Urothelium cell line (cell line): ENCODE results near the gene SCYL2.
"Not testable (repeated sequence)": the region's sequence is repeated elsewhere in the genome, so short reads cannot be mapped to it uniquely, and the experiment has no call there.

ENCODE experiments used
- DNase-seq: peaks from one replicate; pipeline ENCODE4 v3.0.0; 2011; ENCODE audit warnings: low spot score, mixed read lengths
- FAIRE-seq: peaks from 2 replicates; lab custom pipeline; 2011; peaks lifted over from hg19 to GRCh38; lab: Jason Lieb, UNC

Gene SCYL2

GRCh38 chr12:100258127-100258526, 8.8 kb upstream of the SCYL2 start:
- DNase-seq (no peak), FAIRE-seq (no peak)

DNA sequence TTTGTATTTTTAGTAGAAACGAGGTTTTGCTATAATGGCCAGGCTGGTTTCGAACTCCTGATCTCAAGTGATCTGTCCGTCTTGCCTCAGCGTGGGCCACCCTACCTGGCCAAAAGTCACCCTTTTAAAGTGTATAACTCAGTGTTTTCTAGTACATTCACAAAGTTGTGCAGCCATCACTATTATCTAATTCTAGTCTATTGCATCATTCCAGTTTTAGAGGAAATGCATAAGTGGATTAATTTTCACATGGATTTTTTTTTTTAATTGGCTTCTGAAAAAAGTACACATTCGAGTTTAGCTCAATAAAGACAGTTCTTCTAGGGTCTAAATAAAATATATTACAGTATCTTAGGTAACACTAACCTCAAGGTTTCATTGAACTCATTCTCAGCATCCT, 3.8 kb upstream of the SCYL2 start:
- no peak for FAIRE-seq

DNA sequence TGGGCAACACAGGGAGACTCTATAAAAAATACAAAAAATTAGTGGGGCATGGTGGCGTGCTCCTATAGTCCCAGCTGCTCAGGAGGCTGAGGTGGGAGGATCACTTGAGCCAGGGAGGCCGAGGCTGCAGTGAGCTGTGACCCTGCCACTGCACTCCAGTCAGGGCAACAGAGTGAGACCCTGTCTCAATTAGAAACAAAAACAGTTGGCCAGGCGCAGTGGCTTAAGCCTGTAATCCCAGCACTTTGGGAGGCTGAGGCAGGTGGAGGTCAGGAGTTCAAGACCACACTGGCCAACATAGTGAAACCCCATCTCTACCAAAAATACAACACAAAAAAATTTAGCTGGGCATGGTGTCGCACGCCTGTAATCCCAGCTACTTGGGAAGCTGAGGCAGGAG, 1.9 kb upstream of the SCYL2 start:
- not testable (repeated sequence) for FAIRE-seq, DNase-seq

More for the DNA sequence above, 3.8 kb upstream of the SCYL2 start:
- DNase-seq, result no peak

GRCh38 chr12:100265732-100266584, 1.0 kb upstream of the SCYL2 start:
- no peak for DNase-seq

DNA sequence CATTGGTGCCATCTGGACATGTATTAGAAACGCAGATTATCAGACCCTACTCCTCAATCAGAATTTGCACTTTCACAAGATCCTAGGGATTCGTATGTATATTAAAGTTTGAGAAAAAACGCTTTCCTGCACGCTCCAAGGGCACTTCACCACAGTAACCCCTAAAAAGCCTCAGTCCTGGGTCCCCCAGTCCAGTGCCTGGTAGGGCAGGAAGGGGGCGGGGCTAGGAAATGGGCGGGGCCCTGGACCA, 467 bp upstream of the SCYL2 start:
- FAIRE-seq (no peak), DNase-seq (no peak)

More at GRCh38 chr12:100265732-100266584, 1.0 kb upstream of the SCYL2 start:
- no peak for FAIRE-seq

GRCh38 chr12:100267603-100268281, 765 bp downstream of the SCYL2 start:
- DNase-seq (peak; percentile 4), FAIRE-seq (no peak)

- FAIRE-seq, result no peak
- no peak for DNase-seq
Observed at GRCh38 chr12:100268835-100269564, 2.0 kb downstream of the SCYL2 start.

GRCh38 chr12:100273782-100274181, 6.8 kb downstream of the SCYL2 start:
- DNase-seq, result no peak
- no peak for FAIRE-seq

- no peak for FAIRE-seq
- DNase-seq, result no peak
Observed at GRCh38 chr12:100274291-100274690, 7.3 kb downstream of the SCYL2 start.

DNA sequence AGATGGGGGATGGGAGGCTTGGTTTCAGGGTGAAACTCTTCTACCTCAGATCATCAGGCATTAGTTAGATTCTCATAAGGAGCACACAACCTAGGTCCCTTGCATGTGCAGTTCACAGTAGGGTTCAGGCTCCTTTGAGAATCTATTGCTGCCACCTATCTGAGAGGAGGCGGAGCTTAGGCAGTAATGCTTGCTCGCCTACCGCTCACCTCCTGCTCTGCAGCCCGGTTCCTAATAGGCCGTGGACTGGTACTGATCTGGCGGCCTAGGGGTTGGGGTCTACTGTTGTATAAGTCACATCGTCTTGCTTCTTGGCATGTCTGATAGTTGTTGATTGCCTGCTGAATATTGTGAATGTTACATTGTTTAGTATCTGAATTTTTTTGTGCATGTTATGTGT, 12.2 kb downstream of the SCYL2 start:
- DNase-seq, result no peak
- no peak for FAIRE-seq

GRCh38 chr12:100279607-100280244, 12.7 kb downstream of the SCYL2 start:
- no peak for DNase-seq
- FAIRE-seq, result no peak

DNA sequence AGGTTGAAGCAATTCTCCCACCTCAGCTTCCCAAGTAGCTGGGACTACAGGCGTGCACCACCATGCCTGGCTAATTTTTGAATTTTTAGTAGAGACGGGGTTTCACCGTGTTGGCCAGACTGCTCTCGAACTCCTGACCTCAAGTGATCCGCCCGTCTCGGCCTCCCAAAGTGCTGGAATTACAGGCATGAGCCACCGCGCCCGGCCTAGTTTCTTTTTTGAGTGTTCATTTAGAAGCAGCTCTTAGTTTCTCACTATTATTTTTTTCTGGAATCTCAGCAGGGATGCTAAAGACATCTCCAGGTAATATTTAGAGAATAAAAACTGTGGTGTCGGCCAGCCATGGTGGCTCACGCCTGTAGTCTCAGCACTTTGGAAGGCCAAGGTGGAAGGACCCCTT, 17.6 kb downstream of the SCYL2 start:
- not testable (repeated sequence) for FAIRE-seq

GRCh38 chr12:100289038-100289437, 22.1 kb downstream of the SCYL2 start:
- no peak for FAIRE-seq

More for the DNA sequence above, 17.6 kb downstream of the SCYL2 start:
- not testable (repeated sequence) for DNase-seq

GRCh38 chr12:100290016-100290415, 23.0 kb downstream of the SCYL2 start:
- no peak for FAIRE-seq

More at GRCh38 chr12:100289038-100289437, 22.1 kb downstream of the SCYL2 start:
- no peak for DNase-seq

DNA sequence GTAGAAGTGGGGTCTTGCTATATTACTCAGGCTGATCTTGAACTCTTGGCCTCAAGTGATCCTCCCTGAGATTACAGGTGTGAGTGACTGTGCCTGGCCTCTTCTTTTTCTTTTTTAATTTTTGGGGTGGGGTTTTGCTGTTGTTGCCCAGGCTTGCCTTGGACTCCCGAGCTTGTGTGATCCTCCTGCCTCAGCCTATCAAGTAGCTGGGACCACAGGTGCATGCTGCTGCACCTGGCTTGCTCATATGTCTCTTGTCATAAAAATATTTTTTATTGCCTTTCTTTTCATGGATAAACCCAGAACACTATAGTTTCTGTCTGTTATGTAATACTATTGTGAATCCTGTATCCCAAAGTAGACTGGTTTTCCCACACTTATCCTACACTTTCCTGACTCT, 26.0 kb downstream of the SCYL2 start:
- FAIRE-seq (no peak), DNase-seq (no peak)

More at GRCh38 chr12:100290016-100290415, 23.0 kb downstream of the SCYL2 start:
- DNase-seq, result no peak

DNA sequence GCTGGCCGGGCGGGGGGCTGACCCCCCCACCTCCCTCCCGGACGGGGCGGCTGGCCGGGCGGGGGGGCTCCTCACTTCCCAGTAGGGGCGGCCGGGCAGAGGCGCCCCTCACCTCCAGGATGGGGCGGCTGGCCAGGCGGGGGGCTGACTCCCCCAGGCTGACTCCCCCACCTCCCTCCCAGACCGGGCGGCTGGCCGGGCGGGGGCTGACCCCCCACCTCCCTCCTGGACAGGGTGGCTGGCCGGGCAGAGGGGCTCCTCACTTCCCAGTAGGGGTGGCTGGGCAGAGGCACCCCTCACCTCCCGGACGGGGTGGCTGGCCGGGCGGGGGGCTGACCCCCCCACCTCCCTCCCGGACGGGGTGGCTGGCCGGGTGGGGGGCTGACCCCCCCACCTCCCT, 27.4 kb downstream of the SCYL2 start:
- not testable (repeated sequence) for DNase-seq, FAIRE-seq

- no peak for DNase-seq
- FAIRE-seq, result no peak
Observed at GRCh38 chr12:100295764-100296555, 29.0 kb downstream of the SCYL2 start.

GRCh38 chr12:100302081-100302480, 35.1 kb downstream of the SCYL2 start:
- DNase-seq, result no peak
- FAIRE-seq, result no peak

DNA sequence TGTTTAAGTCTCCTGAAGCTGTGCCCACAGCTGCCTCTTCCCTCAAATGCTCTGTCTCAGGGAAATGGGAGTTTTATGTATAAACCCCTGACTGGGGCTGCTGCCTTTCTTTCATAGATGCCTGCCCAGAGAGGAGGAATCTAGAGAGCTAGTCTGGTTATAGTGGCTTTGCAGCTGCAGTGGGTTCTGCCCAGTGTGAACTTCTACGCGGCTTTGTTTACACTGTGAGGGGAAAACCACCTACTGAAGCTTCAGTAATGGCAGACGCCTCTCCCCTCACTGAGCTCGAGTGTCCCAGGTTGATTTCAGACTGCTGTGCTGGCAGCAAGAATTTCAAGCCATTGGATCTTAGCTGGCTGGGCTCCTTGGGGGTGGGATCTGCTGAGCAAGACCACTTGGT, 36.9 kb downstream of the SCYL2 start:
- DNase-seq (no peak), FAIRE-seq (no peak)

- not testable (repeated sequence) for FAIRE-seq, DNase-seq
Observed at GRCh38 chr12:100304334-100304733, 37.4 kb downstream of the SCYL2 start.
